H1 (cell line): ENCODE results near the gene PSME4. TPM values are rescaled to one million over a fixed set of nuclear protein-coding genes. Genes with fewer than 3 reads are reported as not detected.

Experiments used
- SIRT6 ChIP-seq: IDR thresholded peaks from one replicate; pipeline ENCODE4 v1.7.1; 2012; ENCODE audit warnings: low read length, inconsistent platforms
- polyA plus RNA-seq, 7 experiments: library from polyadenylated mRNA; depleted of rRNA in 3 of 7; stranded (reverse) in 5 of 7; unstranded in 2 of 7; fragments of >200 nt in 5 of 7; fragments of 200-250 nt in 2 of 7; gene quantifications; 1 replicate in 5 of 7; 2 replicates in 1 of 7; 4 replicates in 1 of 7; pipeline versions ENCODE4 v1.2.1 to v1.2.3, GENCODE V29; 2011 to 2013; ENCODE audit warnings: missing spikeins in 2 of 7, mixed read lengths in 2 of 7
- total RNA-seq: library from RNA; stranded (reverse); fragmentation: NEBNext Ultra II Directional; extraction: Animal tissue kit (Norgen Biotek cat#: 25700); gene quantifications from 2 replicates; pipeline ENCODE4 v1.2.1, GENCODE V29; 2021
- TF ChIP-seq, protein P1 (sequence below): IDR thresholded peaks from 2 replicates; pipeline ENCODE4 v1.6.1; 2011; ENCODE audit warnings: low read length, improper control_type of control experiment

Gene PSME4
- total and polyA plus RNA-seq, 2 of the 8 experiments (the other 6 are each of a cell fraction or from before 2014, with no cell fraction given) = 42.2 to 116 TPM

- TF ChIP-seq, protein P1, sequence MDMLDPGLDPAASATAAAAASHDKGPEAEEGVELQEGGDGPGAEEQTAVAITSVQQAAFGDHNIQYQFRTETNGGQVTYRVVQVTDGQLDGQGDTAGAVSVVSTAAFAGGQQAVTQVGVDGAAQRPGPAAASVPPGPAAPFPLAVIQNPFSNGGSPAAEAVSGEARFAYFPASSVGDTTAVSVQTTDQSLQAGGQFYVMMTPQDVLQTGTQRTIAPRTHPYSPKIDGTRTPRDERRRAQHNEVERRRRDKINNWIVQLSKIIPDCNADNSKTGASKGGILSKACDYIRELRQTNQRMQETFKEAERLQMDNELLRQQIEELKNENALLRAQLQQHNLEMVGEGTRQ = no peak
- no peak for TF ChIP-seq SIRT6
Measured at GRCh38 chr2:53994818-53995808, 24.3 kb upstream of the PSME4 start (continued).
